ENCODE results near the gene RPP21.

DNA sequence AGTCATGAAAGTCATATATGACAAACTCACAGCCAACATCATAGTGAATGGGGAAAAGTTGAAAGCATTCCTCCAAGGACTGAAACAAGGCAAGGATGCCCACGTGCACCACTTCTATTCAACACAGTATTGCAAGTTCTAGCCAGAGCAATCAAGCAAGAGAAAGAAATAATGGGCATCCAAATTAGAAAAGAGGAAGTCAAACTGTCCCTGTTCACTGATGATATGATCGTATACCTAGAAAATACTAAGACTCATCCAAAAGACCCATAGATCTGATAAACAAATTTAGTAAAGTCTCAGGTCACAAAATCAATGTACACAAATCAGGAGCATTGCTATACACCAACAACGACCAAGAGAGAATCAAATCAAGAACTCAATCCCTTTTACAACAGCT, 41.2 kb downstream of the RPP21 start:
- no peak for TF ChIP-seq EZH2phosphoT487 (conservative IDR thresholded peaks at IDR 0.05; ENCODE audit: low read length)
- TF ChIP-seq, protein P1, sequence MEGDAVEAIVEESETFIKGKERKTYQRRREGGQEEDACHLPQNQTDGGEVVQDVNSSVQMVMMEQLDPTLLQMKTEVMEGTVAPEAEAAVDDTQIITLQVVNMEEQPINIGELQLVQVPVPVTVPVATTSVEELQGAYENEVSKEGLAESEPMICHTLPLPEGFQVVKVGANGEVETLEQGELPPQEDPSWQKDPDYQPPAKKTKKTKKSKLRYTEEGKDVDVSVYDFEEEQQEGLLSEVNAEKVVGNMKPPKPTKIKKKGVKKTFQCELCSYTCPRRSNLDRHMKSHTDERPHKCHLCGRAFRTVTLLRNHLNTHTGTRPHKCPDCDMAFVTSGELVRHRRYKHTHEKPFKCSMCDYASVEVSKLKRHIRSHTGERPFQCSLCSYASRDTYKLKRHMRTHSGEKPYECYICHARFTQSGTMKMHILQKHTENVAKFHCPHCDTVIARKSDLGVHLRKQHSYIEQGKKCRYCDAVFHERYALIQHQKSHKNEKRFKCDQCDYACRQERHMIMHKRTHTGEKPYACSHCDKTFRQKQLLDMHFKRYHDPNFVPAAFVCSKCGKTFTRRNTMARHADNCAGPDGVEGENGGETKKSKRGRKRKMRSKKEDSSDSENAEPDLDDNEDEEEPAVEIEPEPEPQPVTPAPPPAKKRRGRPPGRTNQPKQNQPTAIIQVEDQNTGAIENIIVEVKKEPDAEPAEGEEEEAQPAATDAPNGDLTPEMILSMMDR (IDR thresholded peaks at IDR 0.05; ENCODE audit: insufficient read depth, low read length, poor library complexity, severe bottlenecking) = no peak

Measured in SU-DHL-6 (cell line).